Activated naive CD8-positive, alpha-beta T cell treated with anti-CD3 and anti-CD28 coated beads, Interleukin-2, amount 10 ng/mL, durations not matched to agents 7 days and 5 days (primary cell): ENCODE results near the gene TBC1D5. TPM values are rescaled to one million over a fixed set of nuclear protein-coding genes. Genes with fewer than 3 reads are reported as not detected.
A peak's percentile ranks its signal among the peaks of the same experiment; 100 is the strongest.

Experiments
- ATAC-seq: fragments of 150-1000 bp; cut with Tn5 transposase; one replicate; pipeline ENCODE4 v1.10.0; 2021; ENCODE audit warnings: low read depth, moderate library complexity
- POLR2A ChIA-PET: fragments of 350-600 bp; sonication (Branson Sonifier 250); formaldehyde crosslinking; loops from one replicate; lab custom pipeline; 2021; ENCODE audit warnings: antibody characterized with exemption; lab: Charles Lee
- DNase-seq: peaks from one replicate; pipeline ENCODE4 v3.0.0; 2021
- H3K27ac Mint-ChIP-seq: one replicate; pipeline ENCODE4 v1.8.0; 2022; ENCODE audit warnings: mild to moderate bottlenecking, mixed read lengths
- H3K27me3 Mint-ChIP-seq: one replicate; pipeline ENCODE4 v1.8.0; 2022; ENCODE audit warnings: mild to moderate bottlenecking, moderate library complexity, mixed read lengths
- H3K36me3 Mint-ChIP-seq: one replicate; pipeline ENCODE4 v1.8.0; 2021; ENCODE audit warnings: mild to moderate bottlenecking, mixed read lengths
- H3K4me1 Mint-ChIP-seq: one replicate; pipeline ENCODE4 v1.8.0; 2021; ENCODE audit warnings: mixed read lengths
- H3K4me3 Mint-ChIP-seq: one replicate; pipeline ENCODE4 v1.8.0; 2022; ENCODE audit warnings: mild to moderate bottlenecking, moderate library complexity, mixed read lengths
- H3K9me3 Mint-ChIP-seq: one replicate; pipeline ENCODE4 v1.8.0; 2021; ENCODE audit warnings: mixed read lengths
- total RNA-seq, 2 experiments: library from RNA; stranded (reverse); gene quantifications; one replicate each; pipeline ENCODE4 v1.2.3, GENCODE V29; 2021

TBC1D5 gene
- total RNA-seq, 2 experiments from 2014 or later: 57.3 to 60.9 TPM

GRCh38 chr3:17765819-17766472 lies 23.5 kb upstream of the TBC1D5 start:
- H3K36me3 Mint-ChIP-seq: peaks cover 4% of the 10 kb centered on the region
- peaks cover 3% of the 10 kb centered on the region for H3K9me3 Mint-ChIP-seq
- DNase-seq: no peak
- no peak overlapping the region for H3K4me3 Mint-ChIP-seq
- ATAC-seq: no peak
- H3K27ac Mint-ChIP-seq: no peak overlapping the region
- H3K27me3 Mint-ChIP-seq: peaks cover 33% of the 10 kb centered on the region
- POLR2A ChIA-PET: no interaction called here
- H3K4me1 Mint-ChIP-seq: no peaks in the 10 kb centered on the region

- H3K4me3 Mint-ChIP-seq: no peak overlapping the region
Measured at GRCh38 chr3:17761563-17761962, 19.1 kb upstream of the TBC1D5 start.

GRCh38 chr3:17759901-17760300 lies 17.5 kb upstream of the TBC1D5 start:
- Mint-ChIP-seq H3K4me3 (no peak overlapping the region), H3K4me1 (peaks cover 17% of the 10 kb centered on the region), H3K9me3 (peaks cover 2% of the 10 kb centered on the region), H3K36me3 (no peaks in the 10 kb centered on the region), H3K27me3 (peaks cover 24% of the 10 kb centered on the region), H3K27ac (no peak overlapping the region)
- ATAC-seq (no peak), DNase-seq (no peak)
- POLR2A ChIA-PET: no interaction called here

More at GRCh38 chr3:17761563-17761962, 19.1 kb upstream of the TBC1D5 start:
- no peak overlapping the region for H3K27ac Mint-ChIP-seq
- H3K4me1 Mint-ChIP-seq: peaks cover 3% of the 10 kb centered on the region
- POLR2A ChIA-PET: no interaction called here
- ATAC-seq: no peak
- no peak for DNase-seq
- H3K9me3 Mint-ChIP-seq: peaks cover 2% of the 10 kb centered on the region
- H3K27me3 Mint-ChIP-seq: peaks cover 29% of the 10 kb centered on the region
- H3K36me3 Mint-ChIP-seq: no peaks in the 10 kb centered on the region

- peak; percentile 71 for ATAC-seq
- POLR2A ChIA-PET: interaction anchor here (1.0 kb wide), 1 partner anchor 13 kb away, joined by 4 read pairs; the partner anchor contains the start of gene TBC1D5
- Mint-ChIP-seq H3K36me3 (no peaks in the 10 kb centered on the region), H3K4me1 (peaks cover 17% of the 10 kb centered on the region), H3K27ac (no peak overlapping the region), H3K4me3 (no peak overlapping the region), H3K9me3 (no peaks in the 10 kb centered on the region), H3K27me3 (peaks cover 6% of the 10 kb centered on the region)
- no peak for DNase-seq
Measured at GRCh38 chr3:17755836-17756235, 13.4 kb upstream of the TBC1D5 start.

- no peaks in the 10 kb centered on the region for H3K36me3 Mint-ChIP-seq
- POLR2A ChIA-PET: interaction anchor here (2.5 kb wide), 1 partner anchor 11 kb away, joined by 6 read pairs; the partner anchor contains the start of gene TBC1D5
- H3K9me3 Mint-ChIP-seq: no peaks in the 10 kb centered on the region
- no peak overlapping the region for H3K27ac Mint-ChIP-seq
- ATAC-seq: no peak
- peaks cover 29% of the 10 kb centered on the region for H3K4me1 Mint-ChIP-seq
- H3K4me3 Mint-ChIP-seq: no peak overlapping the region
- H3K27me3 Mint-ChIP-seq: peaks cover 3% of the 10 kb centered on the region
- no peak for DNase-seq
Measured at GRCh38 chr3:17753632-17753992, 11.2 kb upstream of the TBC1D5 start.

- H3K36me3 Mint-ChIP-seq: no peaks in the 10 kb centered on the region
- no peaks in the 10 kb centered on the region for H3K9me3 Mint-ChIP-seq
- no peak for ATAC-seq
Measured at GRCh38 chr3:17752876-17753631, 10.6 kb upstream of the TBC1D5 start.

GRCh38 chr3:17752436-17752835 lies 10.0 kb upstream of the TBC1D5 start:
- POLR2A ChIA-PET: interaction anchor here (2.5 kb wide), 1 partner anchor 10 kb away, joined by 6 read pairs; the partner anchor contains the start of gene TBC1D5
- H3K9me3 Mint-ChIP-seq: no peaks in the 10 kb centered on the region
- no peak for DNase-seq
- peaks cover under 1% of the 10 kb centered on the region for H3K36me3 Mint-ChIP-seq
- no peak overlapping the region for H3K4me3 Mint-ChIP-seq
- H3K27me3 Mint-ChIP-seq: peaks cover under 1% of the 10 kb centered on the region
- H3K4me1 Mint-ChIP-seq: peaks cover 34% of the 10 kb centered on the region
- H3K27ac Mint-ChIP-seq: no peak overlapping the region
- ATAC-seq: no peak

More at GRCh38 chr3:17752876-17753631, 10.6 kb upstream of the TBC1D5 start:
- POLR2A ChIA-PET: interaction anchor here (2.5 kb wide), 1 partner anchor 10 kb away, joined by 6 read pairs; the partner anchor contains the start of gene TBC1D5
- H3K4me3 Mint-ChIP-seq: no peak overlapping the region
- no peak overlapping the region for H3K27ac Mint-ChIP-seq
- DNase-seq: no peak
- H3K27me3 Mint-ChIP-seq: peaks cover 3% of the 10 kb centered on the region
- peaks cover 29% of the 10 kb centered on the region for H3K4me1 Mint-ChIP-seq

- peak overlapping the region; percentile 87 for H3K4me3 Mint-ChIP-seq
- H3K27ac Mint-ChIP-seq: peak overlapping the region; percentile 87
- peaks cover 4% of the 10 kb centered on the region for H3K36me3 Mint-ChIP-seq
- H3K27me3 Mint-ChIP-seq: no peaks in the 10 kb centered on the region
- POLR2A ChIA-PET: interaction anchor here (1.0 kb wide), 1 partner anchor 8 kb away, joined by 3 read pairs; the partner anchor contains the start of gene TBC1D5
- H3K9me3 Mint-ChIP-seq: no peaks in the 10 kb centered on the region
- no peak for DNase-seq
- H3K4me1 Mint-ChIP-seq: peaks cover 24% of the 10 kb centered on the region
- peak; percentile 67 for ATAC-seq
Measured at GRCh38 chr3:17749705-17750293, 7.4 kb upstream of the TBC1D5 start.

- H3K9me3 Mint-ChIP-seq: no peaks in the 10 kb centered on the region
- POLR2A ChIA-PET: interaction anchor here (2.7 kb wide), 1 partner anchor 25 kb away, joined by 13 read pairs; no protein-coding TSS in a partner anchor
- H3K27me3 Mint-ChIP-seq: no peaks in the 10 kb centered on the region
- ATAC-seq (peak; percentile 77), DNase-seq (peak; percentile 43)
- peaks cover 4% of the 10 kb centered on the region for H3K36me3 Mint-ChIP-seq
- H3K4me1 Mint-ChIP-seq: peaks cover 26% of the 10 kb centered on the region
- peak overlapping the region; percentile 87 for H3K4me3 Mint-ChIP-seq
- H3K27ac Mint-ChIP-seq: peak overlapping the region; percentile 87
Measured at GRCh38 chr3:17749281-17749680, 6.8 kb upstream of the TBC1D5 start.

GRCh38 chr3:17747890-17748247 lies 5.4 kb upstream of the TBC1D5 start:
- ATAC-seq: no peak
- H3K4me3 Mint-ChIP-seq: peak overlapping the region; percentile 59
- POLR2A ChIA-PET: interaction anchor here (2.7 kb wide), 1 partner anchor 27 kb away, joined by 13 read pairs; no protein-coding TSS in a partner anchor

GRCh38 chr3:17747174-17747889 lies 4.9 kb upstream of the TBC1D5 start:
- Mint-ChIP-seq H3K36me3 (peaks cover 4% of the 10 kb centered on the region), H3K9me3 (no peaks in the 10 kb centered on the region), H3K4me1 (peaks cover 34% of the 10 kb centered on the region), H3K27ac (peak overlapping the region; percentile 86), H3K4me3 (peak overlapping the region; percentile 59), H3K27me3 (no peaks in the 10 kb centered on the region)
- no peak for DNase-seq
- ATAC-seq: no peak
- POLR2A ChIA-PET: interaction anchor here (2.7 kb wide), 1 partner anchor 27 kb away, joined by 13 read pairs; no protein-coding TSS in a partner anchor

More at GRCh38 chr3:17747890-17748247, 5.4 kb upstream of the TBC1D5 start:
- Mint-ChIP-seq H3K36me3 (peaks cover 4% of the 10 kb centered on the region), H3K9me3 (no peaks in the 10 kb centered on the region), H3K27me3 (no peaks in the 10 kb centered on the region), H3K4me1 (peaks cover 34% of the 10 kb centered on the region), H3K27ac (peak overlapping the region; percentile 86)
- DNase-seq: no peak

- no peak overlapping the region for H3K27ac Mint-ChIP-seq
- no peaks in the 10 kb centered on the region for H3K9me3 Mint-ChIP-seq
- no peak overlapping the region for H3K4me3 Mint-ChIP-seq
Measured at GRCh38 chr3:17745894-17746293, 3.5 kb upstream of the TBC1D5 start.

More at GRCh38 chr3:17745894-17746293, 3.5 kb upstream of the TBC1D5 start:
- ATAC-seq (no peak), DNase-seq (no peak)
- POLR2A ChIA-PET: interaction anchor here (0.6 kb wide), 1 partner anchor 14 kb away, joined by 4 read pairs; no protein-coding TSS in a partner anchor
- Mint-ChIP-seq H3K4me1 (peaks cover 37% of the 10 kb centered on the region), H3K36me3 (peaks cover 4% of the 10 kb centered on the region), H3K27me3 (no peaks in the 10 kb centered on the region)
